ENCODE measurements around the gene ATG4C. TPM values are rescaled to one million over a fixed set of nuclear protein-coding genes. Genes with fewer than 3 reads are reported as not detected.
"Not testable (repeated sequence)": the region's sequence is repeated elsewhere in the genome, so short reads cannot be mapped to it uniquely, and the experiment has no call there.

The ATG4C gene
- polyA plus RNA-seq, 2 of the 4 experiments (the other 2 are of a cell fraction) = 6.5 to 14.8 TPM

- no peak for TF ChIP-seq HOXB13 (CRISPR knock-in tag; IDR thresholded peaks at IDR 0.05; ENCODE audit: low read depth)
These were observed 43.0 kb downstream of the ATG4C start (continued) for GRCh38 chr1:62826901-62827300.

GRCh38 chr1:62827786-62828185 is 43.9 kb downstream of the ATG4C start:
- H3K9me3 ChIP-seq; H3K4me3 ChIP-seq; H3K4me2 ChIP-seq; POLR2A ChIA-PET; FAIRE-seq; H3K27ac ChIP-seq; DNase-seq (ENCODE audit: low read depth in 1 of 2, low spot score in 1 of 2); ATAC-seq; H3K4me1 ChIP-seq: not testable (repeated sequence)
- CTCF ChIA-PET = interaction anchor here (0.6 to 2.2 kb wide), 2 partner anchors 14 to 26 kb away, joined by 3 to 6 read pairs; no protein-coding TSS in a partner anchor
- 66% methylated on average over 2 of the region's 2 CpGs for WGBS (ENCODE audit: missing lambda C conversion rate)

- ATAC-seq (no peak), FAIRE-seq (no peak), DNase-seq (ENCODE audit: low read depth in 1 of 2, low spot score in 1 of 2) (no peak)
- Histone ChIP-seq H3K4me2 (no peak overlapping the region), H3K9me3 (no peaks in the 10 kb centered on the region), H3K4me1 (no peaks in the 10 kb centered on the region), H3K4me3 (no peak overlapping the region), H3K27ac (no peak overlapping the region)
- ChIA-PET CTCF (interaction anchor here (2.1 kb wide), 1 partner anchor 9 kb away, joined by 6 read pairs; no protein-coding TSS in a partner anchor), POLR2A (no interaction called here)
- WGBS (ENCODE audit: missing lambda C conversion rate) = 92% methylated on average over 5 of the region's 5 CpGs
- TF ChIP-seq ESRRA (IDR thresholded peaks at IDR 0.05; ENCODE audit: borderline replicate concordance, low read length) = no peak
- TF ChIP-seq RAD21 (conservative IDR thresholded peaks at IDR 0.05 in 1 of 2, IDR thresholded peaks at IDR 0.05 in 1 of 2) = no peak
- no peak for TF ChIP-seq HMGXB4 (CRISPR knock-in tag; IDR thresholded peaks at IDR 0.05; ENCODE audit: borderline replicate concordance)
- TF ChIP-seq EP300 (IDR thresholded peaks at IDR 0.05) = no peak
- no peak for TF ChIP-seq GATA3 (IDR thresholded peaks at IDR 0.05; ENCODE audit: borderline replicate concordance)
- TF ChIP-seq FOSL2 (IDR thresholded peaks at IDR 0.05) = no peak
- TF ChIP-seq FOSL2 (CRISPR knock-in tag; IDR thresholded peaks at IDR 0.05) = no peak
- TF ChIP-seq SMC3 (IDR thresholded peaks at IDR 0.05) = no peak
- TF ChIP-seq HOXB5 (CRISPR knock-in tag; IDR thresholded peaks at IDR 0.05) = no peak
- no peak for TF ChIP-seq CHD2 (IDR thresholded peaks at IDR 0.05; ENCODE audit: low read length, partially characterized antibody)
- no peak for TF ChIP-seq CTCF (IDR thresholded peaks at IDR 0.05)
- TF ChIP-seq POLR2AphosphoS2 (conservative IDR thresholded peaks at IDR 0.05; ENCODE audit: low read length) = no peak
- no peak for TF ChIP-seq CBX2 (IDR thresholded peaks at IDR 0.05; ENCODE audit: borderline replicate concordance, low read depth)
- TF ChIP-seq TFCP2L1 (CRISPR knock-in tag; IDR thresholded peaks at IDR 0.05) = no peak
- no peak for TF ChIP-seq CBX8 (IDR thresholded peaks at IDR 0.05)
- TF ChIP-seq NFE2L2 (conservative IDR thresholded peaks at IDR 0.05; ENCODE audit: low read length) = no peak
- TF ChIP-seq RFX5 (IDR thresholded peaks at IDR 0.05) = no peak
- TF ChIP-seq CEBPB (IDR thresholded peaks at IDR 0.05) = no peak
- no peak for TF ChIP-seq TP53 (CRISPR knock-in tag; IDR thresholded peaks at IDR 0.05)
- TF ChIP-seq FOSB (CRISPR knock-in tag; IDR thresholded peaks at IDR 0.05) = no peak
These were observed 48.3 kb downstream of the ATG4C start for GRCh38 chr1:62832276-62832675.

GRCh38 chr1:62833529-62833928 is 49.6 kb downstream of the ATG4C start:
- TF ChIP-seq BCL3 (IDR thresholded peaks at IDR 0.05) = no peak
- TF ChIP-seq E2F6 (IDR thresholded peaks at IDR 0.05; ENCODE audit: borderline replicate concordance, low read depth) = no peak
- TF ChIP-seq BHLHE40 (IDR thresholded peaks at IDR 0.05; ENCODE audit: low read depth, low read length) = no peak
- no peak for TF ChIP-seq ESRRA (IDR thresholded peaks at IDR 0.05; ENCODE audit: borderline replicate concordance, low read length)
- no peak for TF ChIP-seq RARB (CRISPR knock-in tag; IDR thresholded peaks at IDR 0.05)
- no peak for TF ChIP-seq TFCP2L1 (CRISPR knock-in tag; IDR thresholded peaks at IDR 0.05)
- TF ChIP-seq CEBPB (IDR thresholded peaks at IDR 0.05) = no peak
- no peak for TF ChIP-seq ZFP36 (IDR thresholded peaks at IDR 0.05; ENCODE audit: borderline replicate concordance, partially characterized antibody)
- Histone ChIP-seq H3K27ac (no peak overlapping the region), H3K9me3 (no peaks in the 10 kb centered on the region), H3K4me2 (no peak overlapping the region), H3K4me1 (no peaks in the 10 kb centered on the region), H3K4me3 (no peak overlapping the region)
- WGBS (ENCODE audit: missing lambda C conversion rate) = 89% methylated on average over 4 of the region's 4 CpGs
- ChIA-PET POLR2A (no interaction called here), CTCF (no interaction called here)
- no peak for FAIRE-seq
- no peak for DNase-seq (ENCODE audit: low read depth in 1 of 2, low spot score in 1 of 2)
- no peak for ATAC-seq
